Natural killer cell (primary cell): ENCODE data around the gene DHRS3. TPM values are rescaled to one million over a fixed set of nuclear protein-coding genes. Genes with fewer than 3 reads are reported as not detected.
"Not testable (repeated sequence)": the region's sequence is repeated elsewhere in the genome, so short reads cannot be mapped to it uniquely, and the experiment has no call there.

ENCODE experiments used
- ATAC-seq, 3 donors: fragments of 150-1000 bp in 2 of 3; fragments of 200-7000 bp in 1 of 3; cut with Tn5 transposase; 1 replicate in 1 of 3; 2 replicates in 2 of 3; pipeline ENCODE4 v1.10.0; 2021; ENCODE audit warnings: mild to moderate bottlenecking in 2 of 3, moderate library complexity in 2 of 3
- DNase-seq, 2 donors: peaks; one replicate each; pipeline versions ENCODE4 v3.0.0 to v3.0.0-alpha.2; 2013 to 2021; ENCODE audit warnings: mixed read lengths in 1 of 2
- H3K27ac ChIP-seq: one replicate; pipeline ENCODE4 v1.5.1; 2013; ENCODE audit warnings: mild to moderate bottlenecking, low read length
- H3K27me3 ChIP-seq: one replicate; pipeline ENCODE4 v1.6.1; 2013; ENCODE audit warnings: low read length; ENCODE audit not compliant: control insufficient read depth, insufficient read depth
- H3K36me3 ChIP-seq: one replicate; pipeline ENCODE4 v1.6.1; 2013; ENCODE audit warnings: low read length; ENCODE audit not compliant: control insufficient read depth, insufficient read depth
- H3K4me1 ChIP-seq: one replicate; pipeline ENCODE4 v1.6.1; 2013; ENCODE audit warnings: low read length; ENCODE audit not compliant: control insufficient read depth, insufficient read depth
- H3K4me3 ChIP-seq: one replicate; pipeline ENCODE4 v1.5.1; 2013; ENCODE audit warnings: low read length
- H3K9me3 ChIP-seq: one replicate; pipeline ENCODE4 v1.6.1; 2013; ENCODE audit warnings: low read length; ENCODE audit not compliant: control insufficient read depth, insufficient read depth
- H3K27ac Mint-ChIP-seq, 2 donors: one replicate each; pipeline ENCODE4 v1.8.0; 2022; ENCODE audit warnings: mild to moderate bottlenecking in 2 of 2, mixed read lengths in 2 of 2, moderate library complexity in 1 of 2
- H3K27me3 Mint-ChIP-seq, 2 donors: one replicate each; pipeline ENCODE4 v1.8.0; 2022; ENCODE audit warnings: low read depth in 2 of 2, mixed read lengths in 2 of 2
- H3K36me3 Mint-ChIP-seq: one replicate; pipeline ENCODE4 v1.8.0; 2022; ENCODE audit warnings: mixed read lengths
- H3K4me1 Mint-ChIP-seq, 2 donors: one replicate each; pipeline ENCODE4 v1.8.0; 2022; ENCODE audit warnings: mixed read lengths in 2 of 2
- H3K4me3 Mint-ChIP-seq: one replicate; pipeline ENCODE4 v1.8.0; 2022; ENCODE audit warnings: mild to moderate bottlenecking, moderate library complexity, mixed read lengths
- H3K9me3 Mint-ChIP-seq, 2 donors: one replicate each; pipeline ENCODE4 v1.8.0; 2022; ENCODE audit warnings: mixed read lengths in 2 of 2
- CTCF ChIP-seq: fragments of 200-600 bp; IDR thresholded peaks from one replicate; pipeline ENCODE4 v1.8.0; 2022; ENCODE audit warnings: antibody characterized with exemption
- WGBS: methylation state at CpG from one replicate; pipeline ENCODE4 v1.1.7; 2013; ENCODE audit warnings: missing lambda C conversion rate; ENCODE audit not compliant: insufficient coverage; 5-methylcytosine and 5-hydroxymethylcytosine counted together
- intact Hi-C: fragments of 100-400 bp; cut with micrococcal nuclease; formaldehyde crosslinking; loops from one replicate; pipeline ENCODE4 v1.14.2; 2022
- total RNA-seq, 4 donors: library from RNA; stranded (reverse); fragments of 120-200 nt in 1 of 4; gene quantifications; one replicate each; pipeline versions ENCODE4 v1.2.3 to v1.2.4, GENCODE V29; 2013 to 2022

Gene DHRS3
- total RNA-seq, 3 donors from 2014 or later (not counting 1 experiment from before 2014, with no cell fraction given) = 106 to 175 (median 153) TPM

GRCh38 chr1:12654004-12654567, 36.1 kb upstream of the DHRS3 start:
- peaks cover 9 to 10% of the 10 kb centered on the region in 2 donors for H3K4me1 Mint-ChIP-seq
- H3K9me3 Mint-ChIP-seq = no peaks in the 10 kb centered on the region
- DNase-seq (no peak), ATAC-seq (no peak)
- Histone ChIP-seq H3K4me1 (no peaks in the 10 kb centered on the region), H3K9me3 (no peaks in the 10 kb centered on the region), H3K27me3 (no peaks in the 10 kb centered on the region), H3K4me3 (no peak overlapping the region), H3K27ac (no peak overlapping the region), H3K36me3 (no peaks in the 10 kb centered on the region)
- 92% methylated on average over 4 of the region's 4 CpGs for WGBS
- no peak overlapping the region for H3K4me3 Mint-ChIP-seq
- no peaks in the 10 kb centered on the region for H3K36me3 Mint-ChIP-seq
- H3K27ac Mint-ChIP-seq = no peak overlapping the region
- peaks cover 9 to 10% of the 10 kb centered on the region in 2 donors for H3K27me3 Mint-ChIP-seq
- no peak for TF ChIP-seq CTCF
- intact Hi-C loops = no loop called here

- no peak overlapping the region for H3K4me3 ChIP-seq
- Mint-ChIP-seq H3K36me3 (no peaks in the 10 kb centered on the region), H3K9me3 (no peaks in the 10 kb centered on the region), H3K4me3 (no peak overlapping the region), H3K4me1 (peaks cover 7 to 8% of the 10 kb centered on the region in 2 donors), H3K27me3 (peaks cover 9 to 16% of the 10 kb centered on the region in 2 donors), H3K27ac (no peak overlapping the region)
- no peaks in the 10 kb centered on the region for H3K27me3 ChIP-seq
- no peaks in the 10 kb centered on the region for H3K4me1 ChIP-seq
- no peak for TF ChIP-seq CTCF
- intact Hi-C loops = no loop called here
- ATAC-seq (no peak), DNase-seq (no peak)
- no peaks in the 10 kb centered on the region for H3K9me3 ChIP-seq
- no peak overlapping the region for H3K27ac ChIP-seq
- H3K36me3 ChIP-seq = no peaks in the 10 kb centered on the region
- 93% methylated on average over 4 of the region's 5 CpGs for WGBS
Observed at GRCh38 chr1:12649971-12650421, 32.0 kb upstream of the DHRS3 start.

GRCh38 chr1:12648741-12649140, 30.7 kb upstream of the DHRS3 start:
- intact Hi-C loops = no loop called here
- Histone ChIP-seq H3K36me3 (no peaks in the 10 kb centered on the region), H3K4me3 (no peak overlapping the region), H3K9me3 (no peaks in the 10 kb centered on the region), H3K27me3 (no peaks in the 10 kb centered on the region), H3K4me1 (no peaks in the 10 kb centered on the region), H3K27ac (no peak overlapping the region)
- peak overlapping the region; percentile 24 to 61 for H3K27ac Mint-ChIP-seq
- WGBS = 67% methylated on average over 1 of the region's 7 CpGs
- H3K27me3 Mint-ChIP-seq = peaks cover 9 to 16% of the 10 kb centered on the region in 2 donors
- peaks cover 7 to 8% of the 10 kb centered on the region in 2 donors for H3K4me1 Mint-ChIP-seq
- peak overlapping the region; percentile 29 for H3K4me3 Mint-ChIP-seq
- no peaks in the 10 kb centered on the region for H3K9me3 Mint-ChIP-seq
- ATAC-seq = peak; percentile 61 to 95 (median 89)
- DNase-seq = no peak
- H3K36me3 Mint-ChIP-seq = no peaks in the 10 kb centered on the region
- TF ChIP-seq CTCF = no peak

GRCh38 chr1:12645401-12645800, 27.4 kb upstream of the DHRS3 start:
- H3K27ac Mint-ChIP-seq, H3K9me3 ChIP-seq, H3K27me3 ChIP-seq, H3K4me1 ChIP-seq, H3K27me3 Mint-ChIP-seq, H3K4me3 ChIP-seq, H3K4me3 Mint-ChIP-seq, intact Hi-C loops, H3K27ac ChIP-seq, DNase-seq, ATAC-seq, H3K36me3 ChIP-seq, H3K4me1 Mint-ChIP-seq, H3K9me3 Mint-ChIP-seq: not testable (repeated sequence)
- WGBS = 85% methylated on average over 9 of the region's 9 CpGs
- peaks cover 11% of the 10 kb centered on the region for H3K36me3 Mint-ChIP-seq
